Left forelimb (tissue), 1 donor: ENCODE results near the gene GDF2.

Experiments
- DNase-seq: peaks from one replicate; pipeline ENCODE4 v3.0.0-alpha.2; 2018; ENCODE audit warnings: low spot score

Gene GDF2

DNA sequence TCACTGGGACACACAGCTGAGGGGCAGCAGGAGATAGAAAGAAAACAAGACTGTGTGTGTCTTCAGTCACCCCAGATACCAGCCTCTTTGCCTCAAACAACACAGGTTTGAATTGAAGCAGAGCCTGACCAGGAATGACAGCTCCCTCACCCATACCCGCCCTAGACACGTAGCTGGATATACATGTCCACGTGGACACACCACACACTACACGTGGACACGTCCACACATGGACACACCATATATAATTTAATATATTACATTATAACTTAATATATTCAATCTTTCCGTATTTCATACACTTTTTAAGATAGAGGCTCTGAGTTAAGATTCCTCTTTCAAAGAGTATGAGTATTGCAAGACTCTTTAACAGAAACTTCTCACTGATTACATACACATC lies 11.3 kb downstream of the GDF2 start:
- DNase-seq: no peak

DNA sequence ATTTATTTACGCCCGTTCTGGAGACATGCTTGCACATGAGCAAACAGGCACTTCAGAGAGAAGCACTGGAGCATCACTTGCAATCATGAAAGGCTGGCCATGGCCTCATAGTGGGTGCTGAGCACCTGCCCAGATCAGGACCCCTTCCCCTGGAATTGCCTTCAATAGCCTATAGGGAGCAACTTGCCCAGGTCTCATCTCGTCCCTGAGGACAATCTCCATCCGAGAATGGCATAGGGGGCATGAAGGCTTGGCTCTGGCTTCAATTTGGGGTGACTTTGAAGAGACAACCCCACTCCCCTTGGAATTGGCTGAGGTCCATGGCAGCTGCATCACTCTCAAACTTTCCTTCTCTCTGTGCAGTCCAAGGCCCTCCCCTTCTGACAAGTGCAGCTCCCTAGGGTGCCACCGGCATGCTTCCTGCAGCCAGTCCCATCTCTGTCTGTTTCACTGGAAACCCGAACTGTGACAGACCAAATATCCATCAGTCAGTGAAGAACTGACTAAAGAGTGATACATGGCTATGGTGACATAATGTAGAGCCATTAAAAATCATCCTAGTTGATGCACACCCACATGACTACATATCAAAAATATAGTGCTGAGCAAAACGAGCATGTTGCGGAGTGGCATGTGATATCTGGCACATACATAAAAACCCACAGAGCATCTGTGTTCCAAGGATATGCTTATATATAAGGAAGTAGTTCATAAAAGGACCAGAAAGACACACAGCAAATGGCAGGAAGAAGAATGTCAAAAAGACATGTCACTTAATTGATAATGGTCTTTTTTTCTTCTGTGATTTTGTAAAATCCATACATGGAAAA lies 12.4 kb downstream of the GDF2 start:
- DNase-seq: peak; percentile 58

DNA sequence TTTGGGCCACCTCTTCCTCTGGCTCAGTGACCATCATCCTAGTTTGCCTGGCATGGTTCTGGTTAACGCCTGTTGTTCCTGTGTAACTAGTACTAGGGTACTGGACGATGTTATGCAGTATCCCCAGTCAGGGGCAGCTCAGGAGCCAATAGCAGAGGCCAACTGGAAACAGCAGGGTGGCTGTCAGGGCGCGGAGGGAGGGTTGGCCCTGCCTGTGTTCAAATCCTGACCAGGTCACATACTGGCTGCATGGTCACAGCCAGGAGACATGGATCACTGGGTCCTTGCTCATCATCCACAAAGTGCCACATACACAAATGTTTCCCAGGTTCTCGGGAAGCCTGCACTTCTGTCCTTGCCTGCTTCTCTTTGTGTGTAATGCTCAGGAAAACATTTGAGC lies 13.7 kb downstream of the GDF2 start:
- peak; percentile 41 for DNase-seq

DNA sequence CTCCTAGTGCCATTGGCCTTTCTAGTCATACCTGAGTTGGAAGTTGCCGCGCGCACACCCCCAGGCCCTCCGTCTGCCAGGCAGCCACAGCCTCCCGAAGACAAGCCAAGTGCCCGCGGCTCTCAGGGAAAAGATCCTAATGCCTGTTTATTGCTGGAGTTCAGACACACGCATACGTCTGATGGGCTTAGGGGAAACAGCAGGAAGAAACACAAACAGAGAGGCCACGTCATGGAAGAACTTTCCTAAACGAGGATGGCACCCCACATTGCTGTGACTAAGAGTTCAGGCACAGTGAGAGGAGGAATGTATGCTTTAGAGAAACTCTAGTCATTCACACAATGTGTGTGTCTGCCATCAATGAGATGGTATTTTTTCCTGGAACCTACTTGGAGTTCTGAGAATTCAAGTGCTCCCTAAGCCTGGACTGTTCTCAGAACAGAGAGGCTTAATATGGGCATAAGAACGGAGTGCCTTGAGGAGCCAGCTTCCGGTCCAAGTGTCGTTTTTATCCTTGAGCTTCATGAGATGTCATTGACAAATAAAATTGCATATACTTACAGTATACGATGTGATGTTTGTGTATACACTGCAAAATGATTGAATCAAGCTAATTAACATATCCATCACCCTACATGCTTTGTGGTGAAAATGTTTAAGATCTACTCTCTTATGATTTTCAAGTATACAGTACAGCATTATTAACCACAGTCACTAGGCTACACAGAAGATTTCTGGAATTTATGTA lies 14.3 kb downstream of the GDF2 start:
- no peak for DNase-seq

DNA sequence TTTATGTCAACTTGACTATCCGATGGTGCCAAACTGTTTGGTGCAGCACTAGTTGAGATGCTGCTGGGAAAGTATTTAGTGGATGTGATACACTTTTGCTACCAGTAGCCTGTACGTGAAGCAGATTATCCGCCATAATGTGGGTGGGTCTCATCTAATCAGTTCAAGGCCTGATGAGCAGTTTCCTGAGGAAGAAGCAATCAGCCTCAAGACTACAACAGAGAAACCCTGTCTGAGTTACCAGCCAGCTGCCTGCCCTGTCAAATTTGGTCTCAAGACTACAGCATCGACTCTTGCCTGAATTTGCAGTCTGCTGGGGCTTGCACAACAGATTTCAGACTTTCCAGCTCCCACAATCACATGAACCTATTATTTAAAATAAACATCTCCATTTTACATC lies 15.1 kb downstream of the GDF2 start:
- peak; percentile 41 for DNase-seq

DNA sequence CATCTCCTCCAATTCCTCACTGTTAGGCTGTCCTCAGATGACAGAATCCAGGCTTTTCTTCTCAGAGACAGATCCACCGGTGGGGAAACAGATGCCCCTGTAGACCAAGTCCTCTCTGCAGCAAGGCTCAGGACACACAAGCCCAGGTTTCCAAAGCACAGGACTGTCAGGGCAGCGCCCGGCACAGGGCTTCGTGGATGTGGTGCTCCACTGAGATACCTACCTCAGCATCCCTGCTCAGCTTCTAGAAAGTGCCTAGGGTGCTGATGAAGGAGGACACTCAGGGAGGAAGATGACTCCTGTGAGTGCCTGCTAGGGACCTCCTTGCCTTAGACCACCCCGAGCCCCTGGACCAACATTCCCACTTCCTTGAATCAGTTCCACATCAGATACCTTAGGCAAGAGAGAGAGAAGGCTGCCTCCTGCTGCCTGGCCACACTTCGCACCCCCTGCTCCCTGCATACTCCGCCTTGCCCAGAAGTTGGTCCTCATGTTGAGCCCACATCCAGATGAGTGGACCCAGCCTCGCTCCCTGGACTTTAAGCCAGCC lies 17.0 kb downstream of the GDF2 start:
- peak; percentile 26 for DNase-seq

DNA sequence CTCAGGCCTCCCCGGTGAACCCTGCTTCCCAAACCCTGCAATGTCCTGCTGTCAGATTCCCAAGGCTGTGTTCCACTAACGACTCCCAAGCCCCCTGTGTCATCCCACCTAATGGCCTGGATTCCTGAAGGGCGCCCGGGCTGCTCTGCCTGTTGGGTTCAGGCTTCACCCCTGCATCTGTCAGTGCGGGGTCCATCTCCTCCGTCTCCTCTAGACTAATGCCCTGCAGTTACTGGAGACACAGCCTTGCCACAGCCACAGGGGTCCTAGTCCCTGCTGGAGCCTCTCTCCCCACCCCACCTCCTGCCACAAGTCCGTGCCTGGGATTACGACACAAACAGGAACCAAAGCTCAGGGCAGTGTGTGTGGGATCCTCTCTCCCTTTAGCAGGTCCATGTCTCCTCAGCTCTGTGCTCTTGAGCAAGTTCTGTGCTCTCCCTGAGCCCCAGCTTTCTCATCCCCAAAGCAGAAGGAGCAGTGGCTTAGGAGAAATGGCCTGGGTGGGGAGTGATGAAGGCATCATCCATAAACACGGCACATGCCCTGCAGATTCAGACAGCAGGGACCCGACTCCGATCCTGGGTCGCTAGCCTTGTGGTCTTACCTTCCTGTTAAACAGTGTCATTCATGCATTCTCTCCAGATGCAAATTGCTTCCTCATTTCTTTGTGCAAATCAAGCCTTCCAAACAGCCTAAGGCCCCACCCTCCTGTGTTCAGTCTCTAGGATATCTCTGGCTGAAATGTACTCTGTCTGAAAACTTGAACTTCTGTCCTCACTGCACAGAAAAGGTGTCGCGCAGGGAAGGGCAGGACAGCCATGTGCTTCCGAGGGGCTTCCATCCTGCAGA lies 17.7 kb downstream of the GDF2 start:
- DNase-seq: peak; percentile 47

DNA sequence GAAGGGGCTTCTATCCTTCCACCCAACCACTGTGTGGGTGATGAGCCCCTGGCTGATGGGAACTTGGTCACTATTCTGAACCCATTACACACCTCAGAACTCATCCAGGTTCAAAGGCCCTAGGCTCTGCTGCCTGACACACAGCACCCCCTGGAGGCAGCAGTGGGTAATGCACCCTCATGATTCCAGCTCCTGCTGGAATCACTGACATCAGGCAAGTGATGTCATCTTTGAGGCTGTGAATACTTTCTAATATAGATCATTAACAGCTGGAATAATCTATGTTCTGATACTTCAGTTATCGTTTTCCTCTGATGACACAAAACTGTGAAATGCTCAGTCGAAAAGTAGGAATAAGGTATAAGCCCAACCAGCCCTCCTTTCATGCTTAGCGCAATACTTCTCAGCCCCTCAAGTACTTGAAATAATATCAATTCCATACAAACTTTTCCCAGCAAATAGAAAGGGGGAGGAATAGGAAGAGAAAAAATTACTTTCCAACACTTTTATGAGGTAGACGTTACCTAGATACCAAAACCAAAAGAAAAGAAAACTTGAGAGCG lies 18.4 kb downstream of the GDF2 start:
- DNase-seq: peak; percentile 66

DNA sequence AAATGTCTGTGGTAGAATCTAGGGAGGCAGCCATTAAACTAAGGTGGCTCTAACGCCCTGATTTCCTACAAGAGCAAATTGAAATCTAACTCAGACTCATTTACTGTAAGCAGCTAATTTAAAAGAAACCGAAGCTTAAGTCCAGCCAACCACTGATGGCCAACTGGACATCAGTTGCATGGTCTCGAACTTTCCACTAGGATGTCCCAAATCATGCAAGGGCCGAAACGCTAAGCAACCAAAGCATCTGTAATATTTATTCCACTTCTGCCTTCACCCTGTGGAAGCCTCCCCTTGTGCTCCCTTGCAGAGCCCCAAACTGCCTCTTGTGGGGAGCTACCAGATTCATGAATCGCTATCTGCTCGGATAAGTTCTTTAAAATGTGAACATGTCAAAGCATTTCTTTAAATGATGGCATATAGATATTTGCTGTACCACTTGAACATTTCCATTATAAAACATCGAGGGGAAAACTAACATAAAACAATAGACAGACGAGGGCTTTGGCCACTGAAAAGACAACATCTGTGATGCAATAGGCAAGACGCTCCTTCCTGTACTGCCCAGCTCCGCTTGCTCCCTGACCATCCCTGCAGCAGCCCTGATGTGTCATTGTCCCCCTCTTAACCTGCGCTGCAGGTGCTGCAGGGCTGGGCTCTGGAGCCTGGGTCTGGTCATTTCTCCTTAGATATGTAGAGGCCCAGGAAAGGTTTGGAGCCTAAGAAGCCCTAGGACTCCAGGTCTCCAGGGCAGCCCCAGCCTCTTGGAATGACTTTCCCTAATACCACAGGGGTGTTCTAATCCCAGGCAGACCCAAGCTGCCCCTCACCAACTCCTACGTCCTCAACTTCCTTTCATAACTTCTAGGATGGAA lies 23.0 kb downstream of the GDF2 start:
- peak; percentile 18 for DNase-seq

DNA sequence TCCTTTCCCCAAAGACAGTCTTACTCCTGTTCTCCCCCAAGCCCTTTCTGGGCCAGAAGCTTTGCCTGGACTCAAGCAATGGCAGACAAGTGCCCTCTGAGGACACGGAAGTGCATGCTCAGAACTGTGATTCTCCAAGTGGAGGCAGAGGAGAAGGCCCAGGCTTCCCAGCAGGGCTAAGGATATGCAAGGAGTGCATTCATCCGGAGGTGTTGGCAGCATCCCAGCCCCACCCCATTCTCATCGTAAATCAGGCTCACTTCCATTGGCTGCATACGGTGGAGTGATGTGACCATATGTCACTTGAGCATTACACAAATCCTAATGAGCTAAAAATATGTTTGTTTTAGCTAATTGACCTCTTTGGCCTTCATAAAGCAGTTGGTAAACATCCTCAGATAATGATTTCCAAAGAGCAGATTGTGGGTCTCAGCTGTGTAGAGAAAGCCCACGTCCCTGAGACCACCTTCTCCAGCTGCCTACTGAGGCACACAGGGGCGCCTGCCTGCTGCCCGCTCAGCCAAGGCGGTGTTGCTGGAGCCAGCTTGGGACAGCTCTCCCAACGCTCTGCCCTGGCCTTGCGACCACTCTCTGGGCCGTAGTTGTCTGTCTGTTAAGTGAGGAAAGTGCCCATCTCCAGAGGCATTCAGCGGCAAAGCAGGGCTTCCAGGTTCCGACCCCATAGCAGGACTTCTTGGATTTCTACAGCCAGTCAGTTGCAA lies 24.5 kb downstream of the GDF2 start:
- DNase-seq: peak; percentile 25

DNA sequence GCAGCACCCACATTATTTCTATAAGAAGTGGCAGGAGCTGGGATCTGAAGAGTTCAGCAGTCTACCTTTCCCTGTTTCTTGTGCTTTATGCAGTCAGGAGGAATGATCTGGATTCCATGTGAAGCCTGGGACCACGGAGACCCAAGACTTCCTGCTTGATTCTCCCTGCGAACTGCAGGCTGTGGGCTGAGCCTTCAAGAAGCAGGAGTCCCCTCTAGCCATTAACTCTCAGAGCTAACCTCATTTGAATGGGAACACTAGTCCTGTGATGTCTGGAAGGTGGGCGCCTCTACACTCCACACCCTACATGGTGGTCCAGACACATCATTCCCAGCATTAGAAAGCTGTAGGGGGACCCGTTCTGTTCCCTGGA lies 25.0 kb downstream of the GDF2 start:
- DNase-seq: peak; percentile 31

DNA sequence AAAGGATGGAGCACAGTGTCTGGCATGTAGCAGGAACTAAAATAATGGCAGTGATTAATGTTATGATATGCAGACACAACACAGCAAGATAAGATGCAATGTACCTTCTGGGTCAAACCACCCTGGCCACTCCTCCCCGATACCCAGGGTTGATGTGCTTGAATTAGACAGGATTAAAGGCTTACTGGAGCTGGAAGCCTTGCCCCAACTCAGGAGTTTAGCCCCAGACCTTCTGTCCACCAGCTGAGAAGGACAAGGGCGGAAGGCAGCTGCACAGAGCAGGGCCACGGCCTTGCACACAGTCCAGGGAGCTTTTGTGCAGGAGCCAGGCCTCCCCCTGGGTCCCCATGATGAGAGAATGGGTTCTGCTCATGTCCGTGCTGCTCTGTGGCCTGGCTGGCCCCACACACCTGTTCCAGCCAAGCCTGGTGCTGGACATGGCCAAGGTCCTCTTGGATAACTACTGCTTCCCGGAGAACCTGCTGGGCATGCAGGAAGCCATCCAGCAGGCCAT lies 25.9 kb downstream of the GDF2 start, which contains the start of gene RBP3:
TSS of gene RBP3 (plus strand) at position 226 of the 514 bp plus-strand sequence. CDS start at position 348, 122 bp downstream.
- DNase-seq: peak; percentile 31

DNA sequence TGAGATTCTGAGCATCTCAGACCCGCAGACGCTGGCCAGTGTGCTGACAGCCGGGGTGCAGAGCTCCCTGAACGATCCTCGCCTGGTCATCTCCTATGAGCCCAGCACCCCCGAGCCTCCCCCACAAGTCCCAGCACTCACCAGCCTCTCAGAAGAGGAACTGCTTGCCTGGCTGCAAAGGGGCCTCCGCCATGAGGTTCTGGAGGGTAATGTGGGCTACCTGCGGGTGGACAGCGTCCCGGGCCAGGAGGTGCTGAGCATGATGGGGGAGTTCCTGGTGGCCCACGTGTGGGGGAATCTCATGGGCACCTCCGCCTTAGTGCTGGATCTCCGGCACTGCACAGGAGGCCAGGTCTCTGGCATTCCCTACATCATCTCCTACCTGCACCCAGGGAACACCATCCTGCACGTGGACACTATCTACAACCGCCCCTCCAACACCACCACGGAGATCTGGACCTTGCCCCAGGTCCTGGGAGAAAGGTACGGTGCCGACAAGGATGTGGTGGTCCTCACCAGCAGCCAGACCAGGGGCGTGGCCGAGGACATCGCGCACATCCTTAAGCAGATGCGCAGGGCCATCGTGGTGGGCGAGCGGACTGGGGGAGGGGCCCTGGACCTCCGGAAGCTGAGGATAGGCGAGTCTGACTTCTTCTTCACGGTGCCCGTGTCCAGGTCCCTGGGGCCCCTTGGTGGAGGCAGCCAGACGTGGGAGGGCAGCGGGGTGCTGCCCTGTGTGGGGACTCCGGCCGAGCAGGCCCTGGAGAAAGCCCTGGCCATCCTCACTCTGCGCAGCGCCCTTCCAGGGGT lies 26.6 kb downstream of the GDF2 start:
- peak; percentile 64 for DNase-seq

DNA sequence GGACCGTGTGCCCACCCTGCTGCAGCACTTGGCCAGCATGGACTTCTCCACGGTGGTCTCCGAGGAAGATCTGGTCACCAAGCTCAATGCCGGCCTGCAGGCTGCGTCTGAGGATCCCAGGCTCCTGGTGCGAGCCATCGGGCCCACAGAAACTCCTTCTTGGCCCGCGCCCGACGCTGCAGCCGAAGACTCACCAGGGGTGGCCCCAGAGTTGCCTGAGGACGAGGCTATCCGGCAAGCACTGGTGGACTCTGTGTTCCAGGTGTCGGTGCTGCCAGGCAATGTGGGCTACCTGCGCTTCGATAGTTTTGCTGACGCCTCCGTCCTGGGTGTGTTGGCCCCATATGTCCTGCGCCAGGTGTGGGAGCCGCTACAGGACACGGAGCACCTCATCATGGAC lies 27.3 kb downstream of the GDF2 start:
- no peak for DNase-seq

DNA sequence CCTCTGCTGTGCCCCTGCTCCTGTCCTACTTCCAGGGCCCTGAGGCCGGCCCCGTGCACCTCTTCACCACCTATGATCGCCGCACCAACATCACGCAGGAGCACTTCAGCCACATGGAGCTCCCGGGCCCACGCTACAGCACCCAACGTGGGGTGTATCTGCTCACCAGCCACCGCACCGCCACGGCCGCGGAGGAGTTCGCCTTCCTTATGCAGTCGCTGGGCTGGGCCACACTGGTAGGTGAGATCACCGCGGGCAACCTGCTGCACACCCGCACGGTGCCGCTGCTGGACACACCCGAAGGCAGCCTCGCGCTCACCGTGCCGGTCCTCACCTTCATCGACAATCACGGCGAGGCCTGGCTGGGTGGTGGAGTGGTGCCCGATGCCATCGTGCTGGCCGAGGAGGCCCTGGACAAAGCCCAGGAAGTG lies 27.7 kb downstream of the GDF2 start:
- DNase-seq: no peak

DNA sequence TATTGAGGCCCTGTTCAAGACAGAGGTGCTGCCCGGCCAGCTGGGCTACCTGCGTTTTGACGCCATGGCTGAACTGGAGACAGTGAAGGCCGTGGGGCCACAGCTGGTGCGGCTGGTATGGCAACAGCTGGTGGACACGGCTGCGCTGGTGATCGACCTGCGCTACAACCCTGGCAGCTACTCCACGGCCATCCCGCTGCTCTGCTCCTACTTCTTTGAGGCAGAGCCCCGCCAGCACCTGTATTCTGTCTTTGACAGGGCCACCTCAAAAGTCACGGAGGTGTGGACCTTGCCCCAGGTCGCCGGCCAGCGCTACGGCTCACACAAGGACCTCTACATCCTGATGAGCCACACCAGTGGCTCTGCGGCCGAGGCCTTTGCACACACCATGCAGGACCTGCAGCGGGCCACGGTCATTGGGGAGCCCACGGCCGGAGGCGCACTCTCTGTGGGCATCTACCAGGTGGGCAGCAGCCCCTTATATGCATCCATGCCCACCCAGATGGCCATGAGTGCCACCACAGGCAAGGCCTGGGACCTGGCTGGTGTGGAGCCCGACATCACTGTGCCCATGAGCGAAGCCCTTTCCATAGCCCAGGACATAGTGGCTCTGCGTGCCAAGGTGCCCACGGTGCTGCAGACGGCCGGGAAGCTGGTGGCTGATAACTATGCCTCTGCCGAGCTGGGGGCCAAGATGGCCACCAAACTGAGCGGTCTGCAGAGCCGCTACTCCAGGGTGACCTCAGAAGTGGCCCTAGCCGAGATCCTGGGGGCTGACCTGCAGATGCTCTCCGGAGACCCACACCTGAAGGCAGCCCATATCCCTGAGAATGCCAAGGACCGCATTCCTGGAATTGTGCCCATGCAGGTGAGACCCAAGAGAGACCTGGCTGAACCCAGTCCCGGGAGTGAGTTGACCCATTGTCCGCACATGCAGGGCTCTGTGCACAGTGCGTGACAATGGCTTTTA lies 28.7 kb downstream of the GDF2 start:
- DNase-seq: no peak

DNA sequence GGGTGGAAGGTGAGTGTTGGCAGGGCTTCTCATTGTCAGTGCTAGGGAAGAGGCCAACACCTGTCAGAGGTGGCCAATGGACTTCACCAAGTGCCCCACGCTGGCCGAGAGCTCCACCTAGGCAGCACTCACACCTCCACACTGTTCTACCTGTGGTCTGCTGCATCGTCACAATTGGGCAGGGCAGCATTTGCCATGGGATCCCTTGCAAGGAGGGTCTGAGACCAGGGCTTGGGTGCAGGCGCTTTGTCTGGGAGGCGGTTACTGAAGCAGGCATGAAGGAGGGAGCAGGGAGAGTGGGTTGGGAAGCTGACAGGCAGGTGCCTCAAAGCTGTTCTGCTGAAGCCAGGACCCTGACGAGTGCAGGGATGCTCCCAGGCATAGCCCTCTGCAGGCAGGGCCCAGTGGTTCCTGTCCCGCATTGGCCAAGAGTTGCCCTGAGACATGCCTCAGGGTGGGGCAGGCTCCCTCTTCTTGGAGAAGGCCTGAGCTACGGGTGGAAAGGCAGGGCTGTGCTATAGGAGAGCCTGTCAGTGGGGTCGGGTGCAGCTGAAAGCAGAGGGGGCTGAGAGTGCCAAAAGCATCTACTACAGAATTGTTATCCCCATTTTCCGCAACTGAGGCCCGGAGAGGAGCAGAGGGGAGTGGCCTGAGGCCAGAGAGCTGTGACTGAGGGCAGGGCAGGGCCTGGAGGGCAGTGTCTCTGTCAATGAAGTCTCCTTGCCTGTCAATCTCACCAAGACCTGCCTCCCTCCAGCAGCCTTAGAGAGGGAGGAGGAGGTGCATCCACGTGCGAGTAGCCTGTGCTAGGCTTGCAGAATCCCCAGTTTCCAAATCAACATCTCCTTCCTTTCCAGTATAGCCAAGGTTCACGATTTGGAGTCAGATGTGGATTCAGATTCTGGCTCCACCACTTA lies 29.9 kb downstream of the GDF2 start:
- peak; percentile 51 for DNase-seq
